Heart left ventricle (tissue), 16 donors: ENCODE data around the gene ACTG2. TPM values are rescaled to one million over a fixed set of nuclear protein-coding genes. Genes with fewer than 3 reads are reported as not detected.

Source experiments
- ATAC-seq, 4 donors: fragments of 200-7000 bp; cut with Tn5 transposase; one replicate each; pipeline ENCODE4 v1.9.1; 2020 to 2022; ENCODE audit warnings: moderate library complexity in 4 of 4, mild to moderate bottlenecking in 3 of 4, moderate number of reproducible peaks in 1 of 4
- DNase-seq, 5 donors: peaks; one replicate each; pipeline ENCODE4 v3.0.0-alpha.2; 2020
- H3K27ac ChIP-seq, 12 donors: fragments of 200-600 bp; sonication (generic) in 4 of 12; one replicate each; pipeline versions ENCODE4 v1.5.0 to v1.8.0; 2016 to 2022; ENCODE audit warnings: mild to moderate bottlenecking in 2 of 12
- H3K27me3 ChIP-seq, 9 donors: fragments of 200-600 bp; sonication (generic) in 2 of 9; one replicate each; pipeline versions ENCODE4 v1.5.1 to v1.8.0; 2016 to 2022; ENCODE audit warnings: mild to moderate bottlenecking in 3 of 9
- H3K36me3 ChIP-seq, 9 donors: fragments of 200-600 bp; sonication (generic) in 2 of 9; one replicate each; pipeline versions ENCODE4 v1.5.0 to v1.8.0; 2018 to 2022; ENCODE audit warnings: mild to moderate bottlenecking in 2 of 9
- H3K4me1 ChIP-seq, 12 donors: fragments of 200-600 bp; sonication (generic) in 4 of 12; one replicate each; pipeline versions ENCODE4 v1.5.0 to v1.8.0; 2016 to 2022; ENCODE audit warnings: mild to moderate bottlenecking in 3 of 12
- H3K4me3 ChIP-seq, 12 donors: fragments of 200-600 bp; sonication (generic) in 4 of 12; one replicate each; pipeline versions ENCODE4 v1.5.0 to v1.8.0; 2017 to 2022; ENCODE audit warnings: mild to moderate bottlenecking in 9 of 12, moderate library complexity in 4 of 12
- H3K9me3 ChIP-seq, 12 donors: fragments of 200-600 bp; sonication (generic) in 4 of 12; one replicate each; pipeline versions ENCODE4 v1.5.0 to v1.8.0; 2016 to 2022; ENCODE audit warnings: mild to moderate bottlenecking in 1 of 12
- POLR2A ChIP-seq, 2 donors: fragments of 450-650 bp; IDR thresholded peaks; one replicate each; pipeline ENCODE4 v1.6.1; 2017; ENCODE audit warnings: antibody characterized with exemption in 2 of 2, mild to moderate bottlenecking in 2 of 2, moderate library complexity in 2 of 2
- WGBS, 4 donors: extraction: QIAGEN DNeasy Blood & Tissue Kit in 2 of 4; methylation state at CpG; one replicate each; pipeline versions ENCODE4 v1.1.5 to v1.1.7; 2013 to 2018; 5-methylcytosine and 5-hydroxymethylcytosine counted together
- intact Hi-C, 10 donors: fragments of 100-400 bp; cut with DNase I; formaldehyde crosslinking; loops; one replicate each; pipeline versions ENCODE4 v1.11.1 to v1.14.2; 2022
- polyA plus RNA-seq, 2 donors: library from polyadenylated mRNA; stranded (reverse); fragments of 200-250 nt; gene quantifications; one replicate each; pipeline ENCODE4 v1.2.3, GENCODE V29; 2013
- total RNA-seq, 9 donors: library from RNA; depleted of rRNA in 2 of 9; stranded (reverse); fragments of >200 nt in 2 of 9; fragmentation: NEBNext Ultra II Directional in 3 of 9; extraction: Animal tissue kit (Norgen Biotek cat#: 25700) in 3 of 9; gene quantifications; one replicate each; pipeline versions ENCODE4 v1.1.0 to v1.2.4, GENCODE V29; 2016 to 2023
- TF ChIP-seq, protein P1 (sequence below), 12 donors: fragments of 200-600 bp; sonication (generic) in 4 of 12; IDR thresholded peaks; one replicate each; pipeline versions ENCODE4 v1.5.0 to v1.8.0; 2018 to 2022; ENCODE audit warnings: antibody characterized with exemption in 12 of 12, mild to moderate bottlenecking in 5 of 12
- donor health status: ischemic (EF 13 %, LVEDD 7.1; RV severe dilation, severe dysfunction).
- donor health status: healthy with polysubstance abuse.
- donor health status: DM: no; HTN: yes; CAD: no.
- donor health status: DM: no; HTN: no; CAD: no.
- donor health status: ischemic (EF 25% LVEDD 6.9; RV normal size, moderate dysfunction).
- donor health status: ischemic (EF 25% LVEDD 5.7; RV mildly dilated, moderate dysfunction).
- donor health status: healthy.
- donor health status: DM: yes; HTN: yes; CAD: no.
- donor health status: ischemic (EF 35%, LVEDD 5.7; RV mildly dilated, moderate dysfunction).
- donor health status: nonischemic (EF 11% LVEDD 7.7; RV severe dilation, severe dysfunction).
- donor health status: DM: yes; HTN: yes; CAD: no.
- donor health status: PGD.
- donor health status: ischemic (EF 29% LVEDD 5.4; RV normal size, mild dysfunction).
- donor health status: nonischemic (EF 23%, LVEDD 6.1; RV moderate dilation, normal function).

ACTG2 gene
- total and polyA plus RNA-seq, 11 donors, result 1.3 to 10.5 (median 3.8) TPM

DNA sequence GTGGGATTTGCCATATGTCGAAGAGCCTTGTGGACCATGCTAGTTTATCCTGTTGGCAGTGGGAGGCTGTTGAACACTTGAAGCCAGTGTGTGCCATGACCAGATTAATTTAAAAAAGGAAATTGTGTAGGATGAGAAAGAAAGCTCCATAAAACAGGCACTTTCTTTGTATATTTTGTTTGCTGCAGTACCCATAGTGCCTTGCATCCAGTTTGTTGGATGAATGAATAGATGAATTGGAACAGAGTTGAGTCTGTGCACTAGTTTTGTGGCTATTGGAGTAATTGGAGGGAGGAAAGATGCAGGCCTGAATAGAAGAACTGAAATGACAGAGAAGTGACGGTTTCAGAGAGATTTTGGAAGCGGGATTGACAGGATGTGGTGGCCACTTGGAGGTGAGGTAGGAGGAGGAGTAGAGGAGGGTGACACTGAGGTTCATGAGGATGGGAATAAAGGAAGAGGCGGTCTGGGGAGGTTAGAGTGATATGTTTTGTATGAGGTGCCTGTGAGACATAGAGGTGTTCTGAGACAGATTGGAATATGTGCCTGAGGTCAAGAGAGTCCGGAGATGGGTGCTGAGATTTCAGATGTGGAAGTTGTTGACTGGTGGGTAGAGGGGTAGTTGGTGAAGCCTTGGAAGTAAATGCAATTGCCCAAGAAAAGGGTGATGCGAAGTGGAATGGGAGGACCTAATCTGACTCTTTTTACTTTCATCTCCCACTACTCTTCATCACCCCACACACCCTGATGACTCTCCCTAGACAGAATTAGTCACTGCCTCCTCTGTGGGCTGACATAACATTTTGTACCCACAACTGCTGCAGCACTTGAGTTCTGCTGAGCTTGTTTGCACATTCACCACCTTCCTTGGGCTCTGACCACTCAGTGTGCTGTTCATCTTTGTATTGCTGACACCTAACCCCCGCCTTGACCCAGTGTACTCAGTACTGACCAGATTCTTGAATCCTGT, 39.0 kb downstream of the ACTG2 start:
- H3K4me1 ChIP-seq, result peaks cover 0 to 73% (median 25%) of the 10 kb centered on the region in 12 donors
- H3K4me3 ChIP-seq, result no peak overlapping the region
- TF ChIP-seq, protein P1, sequence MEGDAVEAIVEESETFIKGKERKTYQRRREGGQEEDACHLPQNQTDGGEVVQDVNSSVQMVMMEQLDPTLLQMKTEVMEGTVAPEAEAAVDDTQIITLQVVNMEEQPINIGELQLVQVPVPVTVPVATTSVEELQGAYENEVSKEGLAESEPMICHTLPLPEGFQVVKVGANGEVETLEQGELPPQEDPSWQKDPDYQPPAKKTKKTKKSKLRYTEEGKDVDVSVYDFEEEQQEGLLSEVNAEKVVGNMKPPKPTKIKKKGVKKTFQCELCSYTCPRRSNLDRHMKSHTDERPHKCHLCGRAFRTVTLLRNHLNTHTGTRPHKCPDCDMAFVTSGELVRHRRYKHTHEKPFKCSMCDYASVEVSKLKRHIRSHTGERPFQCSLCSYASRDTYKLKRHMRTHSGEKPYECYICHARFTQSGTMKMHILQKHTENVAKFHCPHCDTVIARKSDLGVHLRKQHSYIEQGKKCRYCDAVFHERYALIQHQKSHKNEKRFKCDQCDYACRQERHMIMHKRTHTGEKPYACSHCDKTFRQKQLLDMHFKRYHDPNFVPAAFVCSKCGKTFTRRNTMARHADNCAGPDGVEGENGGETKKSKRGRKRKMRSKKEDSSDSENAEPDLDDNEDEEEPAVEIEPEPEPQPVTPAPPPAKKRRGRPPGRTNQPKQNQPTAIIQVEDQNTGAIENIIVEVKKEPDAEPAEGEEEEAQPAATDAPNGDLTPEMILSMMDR (IDR thresholded peaks at IDR 0.05), result no peak
- peaks cover 0 to 39% (median 5%) of the 10 kb centered on the region in 9 donors for H3K36me3 ChIP-seq
- intact Hi-C loops, result loop anchor here in 1 of 10 donors (5.0 kb wide), 1 partner anchor 50 kb away; the partner anchor contains the start of gene TET3
- no peaks in the 10 kb centered on the region for H3K9me3 ChIP-seq
- no peak for DNase-seq
- peak in 1 of 4 donors; percentile 28 for ATAC-seq
- 87 to 93% (median 93%) methylated on average over 7 of the region's 7 CpGs for WGBS, 4 donors
- no peak overlapping the region for H3K27ac ChIP-seq
- H3K27me3 ChIP-seq, result no peaks in the 10 kb centered on the region

DNA sequence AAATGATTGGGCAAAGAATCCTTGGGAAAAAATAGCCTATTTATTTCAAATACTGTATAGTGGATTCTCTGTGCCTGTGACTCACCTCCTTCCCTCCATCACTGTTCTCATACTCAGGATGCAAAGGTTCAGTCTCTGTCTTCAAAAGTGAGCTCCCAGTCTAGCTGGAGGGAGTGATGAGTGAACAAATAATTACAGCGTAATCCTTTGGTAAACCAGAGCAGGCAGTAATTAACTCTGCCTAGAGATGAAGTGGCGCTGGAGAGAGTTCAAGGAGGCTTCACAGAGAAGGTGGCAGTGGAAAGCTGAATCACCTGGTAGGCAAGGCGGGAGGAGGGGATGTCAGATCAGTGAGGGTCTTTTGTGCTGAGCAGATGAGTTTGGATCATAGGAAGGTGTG, 40.4 kb downstream of the ACTG2 start:
- H3K4me3 ChIP-seq, result no peak overlapping the region
- H3K27ac ChIP-seq, result no peak overlapping the region
- peaks cover 0 to 79% (median 17%) of the 10 kb centered on the region in 12 donors for H3K4me1 ChIP-seq
- no peak for TF ChIP-seq POLR2A (IDR thresholded peaks at IDR 0.05)
- TF ChIP-seq, protein P1 (IDR thresholded peaks at IDR 0.05), result no peak
- ATAC-seq (no peak), DNase-seq (no peak)
- 91 to 95% (median 93%) methylated on average over 3 of the region's 3 CpGs for WGBS, 4 donors
- H3K36me3 ChIP-seq, result peaks cover 0 to 40% (median 5%) of the 10 kb centered on the region in 9 donors
- intact Hi-C loops, result loop anchor here in 1 of 10 donors (5.0 kb wide), 1 partner anchor 49 kb away; the partner anchor contains the start of gene TET3
- no peaks in the 10 kb centered on the region for H3K9me3 ChIP-seq
- no peaks in the 10 kb centered on the region for H3K27me3 ChIP-seq

DNA sequence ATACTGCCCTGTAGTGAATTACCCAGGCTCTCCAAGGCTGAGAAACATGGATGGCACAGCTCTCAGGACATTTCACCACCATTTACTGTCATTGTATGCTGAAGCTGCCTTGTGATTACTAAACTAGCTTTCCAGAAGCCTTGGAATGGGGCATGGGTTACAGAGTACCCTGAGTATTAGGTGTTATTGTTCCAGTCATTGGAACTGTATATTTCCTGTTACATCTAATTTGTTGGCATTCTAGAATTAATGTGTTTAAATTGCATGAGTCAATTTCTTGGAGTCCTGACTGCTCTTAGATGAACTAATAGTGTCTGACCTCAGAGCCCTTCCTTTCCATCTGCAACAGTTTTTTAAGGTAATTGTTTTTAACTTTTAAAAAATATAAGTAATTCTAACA, 42.8 kb downstream of the ACTG2 start:
- no peak overlapping the region for H3K27ac ChIP-seq
- no peak for TF ChIP-seq POLR2A (IDR thresholded peaks at IDR 0.05)
- TF ChIP-seq, protein P1 (IDR thresholded peaks at IDR 0.05), result no peak
- H3K4me3 ChIP-seq, result no peak overlapping the region
- H3K36me3 ChIP-seq, result peaks cover 0 to 51% (median 5%) of the 10 kb centered on the region in 9 donors
- H3K27me3 ChIP-seq, result no peaks in the 10 kb centered on the region
- intact Hi-C loops, result no loop called here
- DNase-seq, result no peak
- no peaks in the 10 kb centered on the region for H3K9me3 ChIP-seq
- ATAC-seq, result no peak
- peaks cover 0 to 70% (median 12%) of the 10 kb centered on the region in 12 donors for H3K4me1 ChIP-seq

DNA sequence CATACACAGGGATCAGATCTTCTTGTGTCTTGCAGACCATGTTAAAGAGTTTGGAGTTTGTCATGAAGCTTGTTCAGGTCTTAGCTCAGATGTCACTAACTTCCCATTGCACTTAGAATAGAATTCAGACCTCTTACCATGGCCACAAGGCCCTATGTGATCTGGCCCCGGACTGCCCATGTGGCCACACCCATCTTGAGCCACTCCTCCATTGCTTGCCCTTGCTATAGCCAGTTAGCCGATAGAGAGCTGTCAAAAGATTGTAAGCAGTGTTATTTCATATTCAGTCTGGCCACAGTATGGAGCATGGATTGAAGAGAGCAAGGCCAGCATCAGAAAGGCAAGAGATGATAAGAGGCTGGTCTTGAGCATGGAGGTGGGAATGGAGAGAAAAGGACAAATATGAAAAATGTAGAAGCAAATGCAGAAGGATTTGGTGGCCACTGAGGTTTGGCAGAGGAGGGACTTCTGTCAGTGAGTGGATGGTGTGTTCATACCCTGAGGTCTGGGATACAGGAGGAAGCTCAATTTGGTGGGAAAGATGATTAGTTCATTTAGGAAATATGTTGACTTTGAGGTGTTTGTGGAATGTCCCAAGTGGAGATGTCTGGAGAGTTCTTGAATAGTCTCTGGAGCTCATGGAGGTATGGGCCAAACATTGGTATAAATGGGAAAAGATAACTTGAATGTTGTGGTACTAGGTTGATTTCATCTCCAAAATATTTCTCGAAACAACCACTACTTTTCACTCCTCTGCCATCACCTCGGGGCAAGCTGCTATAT, 44.5 kb downstream of the ACTG2 start:
- Histone ChIP-seq H3K4me1 (peaks cover 0 to 56% (median 9%) of the 10 kb centered on the region in 12 donors), H3K27me3 (no peaks in the 10 kb centered on the region), H3K4me3 (no peak overlapping the region), H3K27ac (no peak overlapping the region), H3K9me3 (no peaks in the 10 kb centered on the region), H3K36me3 (peaks cover 0 to 52% (median 4%) of the 10 kb centered on the region in 9 donors)
- 83 to 93% (median 87%) methylated on average over 4 of the region's 4 CpGs for WGBS, 4 donors
- intact Hi-C loops, result no loop called here
- DNase-seq (no peak), ATAC-seq (no peak)
- TF ChIP-seq, protein P1 (IDR thresholded peaks at IDR 0.05), result no peak
- no peak for TF ChIP-seq POLR2A (IDR thresholded peaks at IDR 0.05)
